ENCODE measurements around the gene EIF3I. TPM values are rescaled to one million over a fixed set of nuclear protein-coding genes. Genes with fewer than 3 reads are reported as not detected.

Gene EIF3I
- total RNA-seq, 1 donor from 2014 or later: 91.5 TPM

Other genes starting within 250 kb of the EIF3I start
- 73.1 TPM for gene KHDRBS1, start 208.5 kb upstream of the EIF3I start, total RNA-seq
- gene TMEM39B, start 149.5 kb upstream of the EIF3I start, total RNA-seq: 7.1 TPM
- gene KPNA6, start 114.4 kb upstream of the EIF3I start, total RNA-seq: 81.4 TPM
- gene TXLNA, start 42.7 kb upstream of the EIF3I start, total RNA-seq: 24.5 TPM
- 10.2 TPM for gene CCDC28B, start 21.8 kb upstream of the EIF3I start, total RNA-seq
- 0.78 TPM for gene IQCC, start 16.7 kb upstream of the EIF3I start, total RNA-seq
- not detected for gene DCDC2B, start 13.3 kb upstream of the EIF3I start, total RNA-seq
- gene TMEM234, start 54 bp upstream of the EIF3I start, total RNA-seq: 12.3 TPM
- 5.4 TPM for gene FAM167B, start 24.8 kb downstream of the EIF3I start, total RNA-seq
- 0.54 TPM for gene LCK, start 28.9 kb downstream of the EIF3I start, total RNA-seq
- 29.9 TPM for gene HDAC1, start 69.7 kb downstream of the EIF3I start, total RNA-seq
- gene MARCKSL1, start 113.8 kb downstream of the EIF3I start, total RNA-seq: 12.0 TPM
- gene FAM229A, start 140.1 kb downstream of the EIF3I start, total RNA-seq: 3.2 TPM
- 2.6 TPM for gene TSSK3, start 140.1 kb downstream of the EIF3I start, total RNA-seq
- gene BSDC1, start 172.0 kb downstream of the EIF3I start, total RNA-seq: 41.3 TPM
- gene ZBTB8B, start 242.7 kb downstream of the EIF3I start, total RNA-seq: not detected